Endothelial cell of umbilical vein (primary cell): ENCODE data around the gene GLTP.

Experiments used
- EZH2 ChIP-seq: IDR thresholded peaks from 2 replicates; pipeline ENCODE4 v1.6.1; 2012; ENCODE audit warnings: borderline replicate concordance, low read depth, mild to moderate bottlenecking, moderate library complexity, low read length, inconsistent platforms; ENCODE audit not compliant: severe bottlenecking
- FOS ChIP-seq: IDR thresholded peaks from 2 replicates; pipeline ENCODE4 v1.6.1; 2011; ENCODE audit warnings: mild to moderate bottlenecking, low read length, moderate library complexity, borderline replicate concordance; ENCODE audit not compliant: insufficient read depth
- POLR2A ChIP-seq: IDR thresholded peaks from 2 replicates; pipeline ENCODE4 v1.6.1; 2012; ENCODE audit warnings: low read depth, mild to moderate bottlenecking, control low read depth, low read length
- POLR2AphosphoS5 ChIP-seq: IDR thresholded peaks from 2 replicates; pipeline ENCODE4 v1.6.1; 2012; ENCODE audit warnings: low read depth, mild to moderate bottlenecking, control low read depth, low read length, moderate library complexity; ENCODE audit not compliant: insufficient read depth
- TF ChIP-seq, protein P1 (sequence below), 2 donors: IDR thresholded peaks; 1 replicate in 1 of 2; 2 replicates in 1 of 2; pipeline ENCODE4 v1.5.1; 2011; ENCODE audit warnings: low read length in 2 of 2, mild to moderate bottlenecking in 2 of 2, moderate library complexity in 2 of 2, control low read depth in 1 of 2, inconsistent platforms in 1 of 2, low read depth in 1 of 2; ENCODE audit not compliant: insufficient read depth in 1 of 2; ENCODE audit errors: extremely low read depth in 1 of 2
- TF ChIP-seq, protein P2 (sequence below): IDR thresholded peaks from 2 replicates; pipeline ENCODE4 v1.6.1; 2011; ENCODE audit not compliant: insufficient read depth, insufficient read length

DNA sequence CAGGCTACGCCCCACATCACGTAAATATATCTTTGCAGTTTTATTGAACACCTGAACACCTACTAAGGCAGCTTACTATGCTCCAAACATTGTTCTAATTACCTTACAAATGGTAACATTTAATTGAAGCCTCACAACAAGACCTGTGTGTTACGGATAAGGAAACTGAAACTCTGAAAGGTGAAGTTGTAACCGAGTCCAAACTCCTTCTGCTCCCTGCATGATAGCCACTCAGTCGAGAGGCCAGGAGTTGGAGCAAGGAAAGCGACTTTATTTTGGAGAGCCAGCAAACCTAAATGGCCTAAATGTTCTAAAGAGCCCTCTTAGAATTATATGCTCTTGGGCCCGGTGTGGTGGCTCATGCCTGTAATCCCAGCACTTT lies 34.5 kb downstream of the GLTP start:
- TF ChIP-seq POLR2AphosphoS5 (no peak), EZH2 (no peak), POLR2A (no peak), FOS (no peak)
- TF ChIP-seq, protein P1, sequence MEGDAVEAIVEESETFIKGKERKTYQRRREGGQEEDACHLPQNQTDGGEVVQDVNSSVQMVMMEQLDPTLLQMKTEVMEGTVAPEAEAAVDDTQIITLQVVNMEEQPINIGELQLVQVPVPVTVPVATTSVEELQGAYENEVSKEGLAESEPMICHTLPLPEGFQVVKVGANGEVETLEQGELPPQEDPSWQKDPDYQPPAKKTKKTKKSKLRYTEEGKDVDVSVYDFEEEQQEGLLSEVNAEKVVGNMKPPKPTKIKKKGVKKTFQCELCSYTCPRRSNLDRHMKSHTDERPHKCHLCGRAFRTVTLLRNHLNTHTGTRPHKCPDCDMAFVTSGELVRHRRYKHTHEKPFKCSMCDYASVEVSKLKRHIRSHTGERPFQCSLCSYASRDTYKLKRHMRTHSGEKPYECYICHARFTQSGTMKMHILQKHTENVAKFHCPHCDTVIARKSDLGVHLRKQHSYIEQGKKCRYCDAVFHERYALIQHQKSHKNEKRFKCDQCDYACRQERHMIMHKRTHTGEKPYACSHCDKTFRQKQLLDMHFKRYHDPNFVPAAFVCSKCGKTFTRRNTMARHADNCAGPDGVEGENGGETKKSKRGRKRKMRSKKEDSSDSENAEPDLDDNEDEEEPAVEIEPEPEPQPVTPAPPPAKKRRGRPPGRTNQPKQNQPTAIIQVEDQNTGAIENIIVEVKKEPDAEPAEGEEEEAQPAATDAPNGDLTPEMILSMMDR (IDR thresholded peaks at IDR 0.05; ENCODE audit: extremely low read depth in 1 of 2, insufficient read depth in 1 of 2, low read depth in 1 of 2, low read length in 2 of 2), result no peak
- TF ChIP-seq, protein P2, sequence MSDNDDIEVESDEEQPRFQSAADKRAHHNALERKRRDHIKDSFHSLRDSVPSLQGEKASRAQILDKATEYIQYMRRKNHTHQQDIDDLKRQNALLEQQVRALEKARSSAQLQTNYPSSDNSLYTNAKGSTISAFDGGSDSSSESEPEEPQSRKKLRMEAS, result no peak
